GM19395 (cell line): ENCODE measurements around the gene EDC4.

Source experiments
- ATAC-seq: cut with Tn5 transposase; IDR thresholded peaks from one replicate; pipeline ENCODE4 v1.9.1; 2021; ENCODE audit warnings: mild to moderate bottlenecking, moderate library complexity; ENCODE audit not compliant: unreplicated experiment

EDC4 gene

GRCh38 chr16:67878846-67879245, 6.0 kb downstream of the EDC4 start:
- ATAC-seq, result no peak

DNA sequence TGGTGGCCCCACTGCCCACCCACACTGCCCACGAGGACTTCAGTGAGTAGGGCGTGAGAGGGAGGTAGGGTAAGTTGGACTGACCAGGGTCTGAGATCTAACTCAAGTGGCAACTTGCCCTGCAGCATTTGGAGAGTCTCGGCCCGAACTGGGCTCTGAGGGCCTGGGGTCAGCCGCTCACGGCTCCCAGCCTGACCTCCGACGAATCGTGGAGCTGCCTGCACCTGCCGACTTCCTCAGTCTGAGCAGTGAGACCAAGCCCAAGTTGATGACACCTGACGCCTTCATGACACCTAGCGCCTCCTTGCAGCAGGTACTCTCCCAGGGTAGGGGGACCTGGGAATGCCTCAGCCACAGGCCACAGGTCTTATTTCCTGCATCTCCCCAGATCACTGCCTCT, 6.6 kb downstream of the EDC4 start:
- no peak for ATAC-seq

- ATAC-seq, result no peak
Measured at GRCh38 chr16:67879936-67880335, 7.1 kb downstream of the EDC4 start.

GRCh38 chr16:67880584-67880983, 7.7 kb downstream of the EDC4 start:
- ATAC-seq, result no peak

DNA sequence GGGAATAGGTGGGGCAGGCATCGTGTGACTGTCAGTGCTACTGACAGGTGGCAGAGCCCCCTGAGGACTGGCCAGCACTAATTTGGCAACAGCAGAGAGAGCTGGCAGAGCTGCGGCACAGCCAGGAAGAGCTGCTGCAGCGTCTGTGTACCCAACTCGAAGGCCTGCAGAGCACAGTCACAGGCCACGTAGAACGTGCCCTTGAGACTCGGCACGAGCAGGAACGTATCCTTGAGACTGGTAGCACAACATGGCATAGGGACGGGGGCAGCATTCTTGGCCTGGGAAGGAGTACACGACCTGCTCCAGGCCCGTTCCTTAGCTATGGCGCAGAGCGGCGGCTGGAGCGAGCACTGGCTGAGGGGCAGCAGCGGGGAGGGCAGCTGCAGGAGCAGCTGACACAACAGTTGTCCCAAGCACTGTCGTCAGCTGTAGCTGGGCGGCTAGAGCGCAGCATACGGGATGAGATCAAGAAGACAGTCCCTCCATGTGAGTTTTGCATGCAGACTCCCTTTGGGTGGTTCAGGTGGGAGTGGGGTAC, 8.8 kb downstream of the EDC4 start:
- ATAC-seq, result no peak

- ATAC-seq, result no peak
Measured at GRCh38 chr16:67882374-67883145, 9.7 kb downstream of the EDC4 start.

DNA sequence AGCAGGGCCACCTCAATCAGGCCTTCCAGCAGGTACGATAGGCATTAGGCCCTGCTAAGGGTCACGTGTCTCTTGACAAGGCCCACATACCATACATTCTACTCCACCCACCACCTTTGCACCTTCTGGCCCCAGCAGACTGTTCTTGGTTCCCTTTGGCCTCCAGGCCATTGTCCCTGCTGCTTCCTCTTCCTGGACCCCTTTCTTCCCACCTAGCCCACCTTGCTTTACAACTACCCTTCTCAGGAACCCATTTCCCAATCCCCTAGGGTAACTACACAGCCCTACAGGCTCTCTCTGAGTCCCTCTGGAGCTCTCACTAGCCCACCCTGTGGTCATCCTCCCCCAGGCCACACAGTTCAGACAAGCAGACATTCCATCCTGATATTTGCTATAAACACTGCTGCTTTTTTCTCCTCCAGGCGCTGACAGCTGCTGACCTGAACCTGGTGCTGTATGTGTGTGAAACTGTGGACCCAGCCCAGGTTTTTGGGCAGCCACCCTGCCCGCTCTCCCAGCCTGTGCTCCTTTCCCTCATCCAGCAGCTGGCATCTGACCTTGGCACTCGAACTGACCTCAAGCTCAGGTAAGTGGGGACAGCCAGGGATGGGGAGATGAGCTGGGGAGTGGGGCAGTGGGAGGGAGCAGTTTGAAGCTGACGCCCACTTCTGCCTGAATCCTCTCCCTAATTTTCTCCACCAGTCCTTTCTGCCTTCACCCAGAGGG, 10.5 kb downstream of the EDC4 start:
- no peak for ATAC-seq

DNA sequence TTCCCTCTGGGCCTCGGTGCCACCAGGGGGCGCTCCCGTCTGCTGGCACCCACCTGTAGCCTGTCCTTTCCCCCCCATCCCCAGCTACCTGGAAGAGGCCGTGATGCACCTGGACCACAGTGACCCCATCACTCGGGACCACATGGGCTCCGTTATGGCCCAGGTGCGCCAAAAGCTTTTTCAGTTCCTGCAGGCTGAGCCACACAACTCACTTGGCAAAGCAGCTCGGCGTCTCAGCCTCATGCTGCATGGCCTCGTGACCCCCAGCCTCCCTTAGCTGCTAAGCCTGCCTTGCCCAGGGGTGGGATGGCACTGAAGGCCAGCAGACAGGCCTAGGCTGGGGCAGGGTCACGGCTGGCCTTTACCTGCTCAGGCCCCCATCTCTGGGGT, 11.0 kb downstream of the EDC4 start:
- no peak for ATAC-seq

- ATAC-seq, result no peak
Measured at GRCh38 chr16:67884684-67885083, 11.8 kb downstream of the EDC4 start, which contains the start of gene NRN1L. NRN1L (plus strand) TSS chr16:67884885; CDS start chr16:67884904, 19 bp downstream.

- no peak for ATAC-seq
Measured at GRCh38 chr16:67885545-67885944, 12.7 kb downstream of the EDC4 start.

DNA sequence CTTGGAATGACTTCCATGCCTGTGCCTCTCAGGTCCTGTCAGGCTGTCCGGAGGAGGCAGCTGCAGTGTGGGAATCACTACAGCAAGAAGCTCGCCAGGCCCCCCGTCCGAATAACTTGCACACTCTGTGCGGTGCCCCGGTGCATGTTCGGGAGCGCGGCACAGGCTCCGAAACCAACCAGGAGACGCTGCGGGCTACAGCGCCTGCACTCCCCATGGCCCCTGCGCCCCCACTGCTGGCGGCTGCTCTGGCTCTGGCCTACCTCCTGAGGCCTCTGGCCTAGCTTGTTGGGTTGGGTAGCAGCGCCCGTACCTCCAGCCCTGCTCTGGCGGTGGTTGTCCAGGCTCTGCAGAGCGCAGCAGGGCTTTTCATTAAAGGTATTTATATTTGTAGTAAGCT, 13.1 kb downstream of the EDC4 start:
- ATAC-seq, result no peak

GRCh38 chr16:67886387-67886786, 13.5 kb downstream of the EDC4 start:
- no peak for ATAC-seq

DNA sequence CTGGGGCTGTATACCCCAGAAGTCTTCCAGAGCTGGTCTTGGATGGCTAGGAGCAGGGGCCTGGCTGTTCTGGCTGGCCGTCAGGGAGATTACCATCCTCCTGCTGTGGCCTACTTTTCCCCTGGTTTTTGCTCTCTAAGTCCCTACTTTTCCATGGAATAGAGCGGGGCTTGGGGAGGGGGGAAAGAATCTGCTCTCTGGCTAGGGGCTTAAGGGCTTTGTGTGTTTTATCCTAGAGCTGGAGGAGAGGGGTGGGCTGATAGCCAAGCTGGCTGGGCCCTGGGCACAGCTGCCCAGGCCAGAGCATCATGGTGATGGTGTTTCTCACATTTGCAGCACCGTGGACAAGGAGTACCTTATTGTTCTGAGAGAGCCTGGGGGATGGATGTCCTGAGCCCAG, 15.5 kb downstream of the EDC4 start:
- no peak for ATAC-seq

DNA sequence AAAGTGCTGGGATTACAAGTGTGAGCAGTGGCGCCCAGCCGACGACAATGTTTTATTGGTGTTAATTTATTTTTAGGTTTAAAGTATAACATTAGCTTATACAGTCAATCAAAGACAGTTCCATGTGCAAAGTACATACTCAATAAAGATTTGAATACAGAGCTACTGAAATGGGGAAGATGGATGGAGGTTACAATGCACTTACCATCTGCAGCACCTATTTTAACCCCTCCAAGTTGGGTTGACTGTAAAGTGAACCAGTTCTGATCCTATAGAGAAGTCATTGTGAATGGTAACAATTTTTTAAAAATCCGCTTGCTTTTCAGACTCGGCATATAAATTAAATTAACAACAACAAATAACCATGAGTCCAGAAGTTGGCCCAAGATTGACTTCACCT, 19.5 kb downstream of the EDC4 start:
- no peak for ATAC-seq

DNA sequence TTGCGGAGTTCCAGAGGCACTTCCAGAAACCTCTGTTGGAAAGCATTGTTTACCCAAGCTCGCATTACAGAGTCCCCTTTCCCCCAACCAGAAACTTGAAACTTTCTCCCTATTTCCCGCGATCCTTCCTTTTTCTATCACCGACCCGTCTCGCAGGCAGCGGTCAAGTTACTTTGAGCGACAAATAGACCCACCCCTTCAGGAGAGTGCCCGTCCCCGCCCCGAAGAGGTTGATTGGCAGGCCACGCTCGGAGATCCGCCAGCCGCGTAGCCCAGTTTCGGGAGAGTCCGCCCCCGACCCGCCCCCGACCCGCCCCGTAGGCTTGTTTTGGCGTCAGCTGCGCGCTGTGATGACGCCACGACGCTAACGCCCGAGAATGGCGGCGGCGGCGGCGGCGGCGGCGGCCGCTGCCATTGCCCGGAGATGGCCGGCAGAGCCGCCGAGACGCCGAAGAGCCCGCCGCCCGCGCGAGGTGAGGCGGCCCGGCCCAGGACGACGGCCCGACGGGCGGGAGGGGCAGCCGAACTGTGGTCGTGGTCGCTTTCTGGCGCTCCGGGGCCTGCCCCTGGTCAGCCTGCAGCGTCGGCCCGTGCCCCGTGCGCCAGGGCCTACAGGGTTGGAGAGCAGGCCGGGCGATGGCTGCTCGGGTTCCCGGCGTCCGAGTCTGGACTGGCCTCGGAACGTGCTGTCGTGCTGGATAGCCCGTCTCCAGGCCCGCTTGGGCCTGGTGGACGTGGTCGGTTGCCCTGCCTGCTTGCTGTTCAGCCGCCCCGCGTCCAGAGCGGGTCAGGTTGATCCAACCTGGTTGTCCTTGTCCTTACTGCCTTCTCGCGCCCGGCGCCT, 20.3 kb downstream of the EDC4 start, which contains the start of gene PSKH1:
PSKH1 (plus strand) TSS at position 356 of the 844 bp plus-strand sequence. CDS start 15,496 bp downstream, outside the sequence.
- peak; percentile 83 for ATAC-seq

DNA sequence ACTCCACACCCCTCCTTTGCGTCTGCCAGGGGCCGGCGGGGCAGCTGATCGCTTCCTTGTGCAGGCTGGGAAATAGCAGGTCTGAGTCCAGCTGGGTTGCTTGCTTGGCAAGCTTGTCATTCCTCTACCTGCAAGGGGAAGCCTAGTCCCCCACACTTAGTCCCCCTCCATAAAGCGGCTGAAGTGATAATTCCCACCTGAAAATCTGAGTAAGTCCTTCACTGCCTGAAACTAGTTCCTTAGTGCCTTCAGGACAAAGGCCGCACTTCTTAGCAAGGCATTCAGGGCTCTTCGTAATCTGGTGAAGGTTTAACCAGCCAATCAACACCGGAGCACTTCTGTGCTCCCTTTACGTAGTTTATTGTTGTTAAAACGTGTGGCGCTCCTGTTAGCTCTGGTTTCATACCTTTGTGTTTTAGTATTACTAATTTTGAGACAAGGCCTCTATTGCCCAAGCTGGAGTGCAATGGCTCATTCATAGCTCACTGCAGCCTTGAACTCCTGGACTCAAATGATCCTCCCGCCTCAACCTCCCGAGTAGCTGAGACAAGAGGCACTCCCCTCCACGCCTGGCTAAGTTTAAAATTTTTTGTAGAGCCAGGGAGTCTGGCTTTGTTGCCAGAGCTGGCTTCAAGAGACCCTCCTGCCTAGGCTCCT, 21.0 kb downstream of the EDC4 start:
- ATAC-seq, result no peak

- ATAC-seq, result no peak
Measured at GRCh38 chr16:67897231-67897630, 24.4 kb downstream of the EDC4 start.

DNA sequence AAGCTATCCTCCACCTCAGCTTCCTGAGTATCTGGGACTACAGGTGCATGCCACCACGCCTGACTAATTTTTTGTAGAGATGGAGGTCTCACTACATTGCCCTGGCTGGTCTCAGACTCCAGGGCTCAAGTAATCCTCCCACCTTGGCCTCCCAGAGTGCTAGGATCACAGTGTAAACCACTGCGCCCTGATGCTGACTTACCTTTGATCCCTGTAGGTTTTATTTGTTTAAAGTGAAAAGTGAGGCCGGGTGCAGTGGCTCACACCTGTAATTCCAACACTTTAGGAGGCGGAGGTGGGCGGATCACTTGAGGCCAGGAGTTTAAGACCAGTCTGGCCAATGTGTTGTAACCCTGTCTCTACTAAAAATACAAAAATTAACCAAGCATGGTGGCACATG, 28.9 kb downstream of the EDC4 start:
- no peak for ATAC-seq

DNA sequence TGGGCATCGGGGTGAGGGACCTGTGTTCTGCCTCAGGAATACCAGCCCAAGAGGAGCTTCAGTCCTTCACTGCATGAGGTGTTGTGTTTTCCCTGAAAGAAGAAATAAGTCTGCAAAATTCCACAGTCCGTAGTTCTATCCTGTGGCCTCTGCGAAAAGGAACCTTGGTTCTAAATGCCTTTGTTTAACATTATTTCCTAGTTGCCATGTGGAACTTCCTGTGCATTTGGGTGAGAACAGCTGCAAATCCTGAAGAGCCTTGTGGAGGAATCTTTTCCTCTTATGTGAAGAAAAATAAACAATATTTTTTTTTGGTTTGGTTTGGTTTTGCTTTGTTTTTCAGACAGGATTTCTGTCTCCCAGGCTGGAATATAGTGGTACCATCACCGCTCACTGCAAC, 30.0 kb downstream of the EDC4 start:
- ATAC-seq, result no peak

DNA sequence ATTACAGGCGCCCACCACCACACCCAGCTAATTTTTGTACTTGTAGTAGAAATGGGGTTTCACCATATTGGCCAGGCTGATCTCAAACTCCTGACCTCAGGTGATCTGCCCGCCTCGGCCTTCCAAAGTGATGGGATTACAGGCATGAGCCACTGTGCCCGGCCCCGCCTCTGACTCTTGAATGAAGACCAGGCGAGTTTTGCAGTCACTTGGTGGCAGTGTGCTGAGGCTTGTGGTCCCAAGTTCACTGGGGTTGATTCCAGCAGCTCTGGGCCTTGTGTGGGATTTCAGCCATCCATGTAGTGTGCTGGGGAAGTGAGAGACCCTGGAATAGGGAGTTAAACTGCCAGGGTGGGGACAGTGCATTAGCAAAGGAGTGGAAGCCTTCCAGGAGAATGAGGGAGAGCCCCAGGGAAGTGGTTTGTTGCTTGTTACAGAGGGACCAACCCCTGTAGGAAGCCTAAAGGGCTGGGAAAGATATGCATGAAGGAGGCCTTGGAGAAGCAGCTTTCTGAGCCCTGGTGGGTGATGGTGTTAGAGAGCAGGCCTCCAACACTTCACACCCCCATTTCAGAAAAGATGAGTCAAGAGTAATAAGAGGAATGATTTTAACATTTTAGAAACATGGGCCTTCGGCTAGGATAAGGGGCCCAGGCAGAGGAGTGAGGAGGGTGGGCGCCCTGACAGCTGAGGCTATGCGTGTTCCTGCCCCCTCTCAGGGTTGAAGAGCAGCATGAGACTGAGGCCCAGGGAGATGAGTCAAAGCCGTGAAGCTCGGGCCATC, 34.7 kb downstream of the EDC4 start:
- ATAC-seq, result no peak
